ENCODE measurements around the gene ENTREP1.
"Not testable (repeated sequence)": the region's sequence is repeated elsewhere in the genome, so short reads cannot be mapped to it uniquely, and the experiment has no call there.

Gene ENTREP1

DNA sequence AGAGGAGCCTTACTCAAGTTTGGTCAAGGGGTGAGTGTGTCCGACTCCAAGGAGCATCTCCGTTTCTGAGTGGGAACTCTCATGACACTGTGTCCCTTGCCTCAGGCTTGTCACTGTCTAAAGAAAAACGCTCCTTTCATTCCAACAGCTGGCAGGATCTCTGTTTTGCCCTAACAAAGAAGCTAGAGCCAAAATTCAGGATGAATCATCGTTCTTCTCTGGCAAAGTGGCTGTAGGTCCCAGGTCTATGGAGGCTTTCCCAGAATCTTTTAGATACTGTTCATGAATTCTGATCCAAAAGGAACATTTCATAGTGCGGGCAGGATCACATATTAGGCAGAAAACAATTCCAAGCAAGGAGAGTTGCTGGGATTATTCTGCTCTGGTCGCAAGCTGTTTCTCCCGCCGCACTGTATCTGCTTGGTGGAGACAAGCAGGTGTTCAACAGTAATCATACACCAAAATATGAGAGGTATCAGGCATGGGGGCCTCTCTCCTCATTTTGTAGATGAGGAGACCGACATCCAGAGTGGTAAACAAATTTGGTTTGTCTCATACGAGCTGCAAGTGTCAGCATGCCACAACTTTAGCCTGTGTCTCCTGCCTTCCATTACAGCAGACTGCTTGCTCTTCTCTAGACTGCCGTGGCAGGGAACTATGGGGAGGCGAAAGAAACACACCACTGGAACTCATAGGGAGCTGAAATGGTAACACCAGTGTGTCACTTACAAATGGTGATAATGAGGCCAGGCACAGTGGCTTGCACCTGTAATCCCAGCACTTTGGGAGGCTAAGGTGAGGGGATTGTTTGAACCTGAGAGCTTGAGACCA, 72.6 kb downstream of the ENTREP1 start:
- Mint-ChIP-seq H3K4me1 (no peaks in the 10 kb centered on the region), H3K4me3 (no peak overlapping the region), H3K27ac (no peak overlapping the region), H3K9me3 (no peaks in the 10 kb centered on the region), H3K36me3 (no peaks in the 10 kb centered on the region)
- DNase-seq (ENCODE audit: low spot score in 2 of 2) (no peak), ATAC-seq (no peak)

DNA sequence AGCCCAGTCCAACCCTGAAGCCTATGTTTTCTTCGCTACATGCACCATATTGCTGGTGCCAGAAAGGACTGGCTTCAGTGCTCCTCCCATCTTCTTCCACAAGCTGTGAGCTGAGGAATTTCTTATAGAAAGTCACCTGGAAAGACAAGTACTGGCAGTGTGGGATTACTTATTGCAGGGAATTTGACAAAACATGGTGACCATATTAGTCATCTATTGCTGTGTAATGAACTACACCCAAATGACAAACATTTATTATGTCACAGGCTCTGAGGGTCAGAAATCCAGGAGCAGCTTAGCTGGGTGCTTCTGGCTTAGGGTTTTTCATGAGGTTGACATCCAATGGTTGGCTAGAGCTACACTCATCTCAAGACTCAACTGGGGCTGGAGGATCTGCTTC, 75.5 kb downstream of the ENTREP1 start:
- Mint-ChIP-seq H3K27ac (no peak overlapping the region), H3K4me1 (no peaks in the 10 kb centered on the region), H3K36me3 (no peaks in the 10 kb centered on the region), H3K9me3 (no peaks in the 10 kb centered on the region), H3K4me3 (no peak overlapping the region)
- ATAC-seq (no peak), DNase-seq (ENCODE audit: low spot score in 2 of 2) (no peak)

GRCh38 chr9:69409936-69410335, 84.9 kb downstream of the ENTREP1 start:
- not testable (repeated sequence) for ATAC-seq, H3K4me3 Mint-ChIP-seq

DNA sequence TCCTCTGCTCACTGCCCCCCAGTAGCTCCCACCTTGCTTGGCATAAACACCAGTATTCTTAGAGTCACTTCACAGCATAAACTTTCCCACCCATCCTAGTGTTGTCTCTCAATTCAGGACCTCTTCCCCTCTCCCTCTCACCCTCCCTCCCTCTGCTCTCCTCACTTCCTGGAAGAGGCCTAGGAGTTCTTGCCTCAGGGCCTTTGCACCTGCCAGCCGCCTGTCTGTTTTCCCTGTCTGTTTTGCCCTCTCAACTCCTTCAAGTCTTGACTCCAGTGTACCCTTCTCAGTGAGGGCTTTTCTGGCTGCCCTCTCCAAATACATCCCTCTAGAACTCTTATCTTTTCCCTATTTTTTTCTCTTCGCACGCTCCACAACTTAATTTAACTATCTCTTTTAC, 86.2 kb downstream of the ENTREP1 start:
- Mint-ChIP-seq H3K36me3 (no peaks in the 10 kb centered on the region), H3K27ac (no peak overlapping the region), H3K4me3 (no peak overlapping the region), H3K9me3 (no peaks in the 10 kb centered on the region), H3K4me1 (no peaks in the 10 kb centered on the region)
- no peak for ATAC-seq
- DNase-seq (ENCODE audit: low spot score in 2 of 2): no peak

More at GRCh38 chr9:69409936-69410335, 84.9 kb downstream of the ENTREP1 start:
- not testable (repeated sequence) for H3K36me3 Mint-ChIP-seq; H3K27ac Mint-ChIP-seq; H3K9me3 Mint-ChIP-seq; H3K4me1 Mint-ChIP-seq; DNase-seq (ENCODE audit: low spot score in 2 of 2)

DNA sequence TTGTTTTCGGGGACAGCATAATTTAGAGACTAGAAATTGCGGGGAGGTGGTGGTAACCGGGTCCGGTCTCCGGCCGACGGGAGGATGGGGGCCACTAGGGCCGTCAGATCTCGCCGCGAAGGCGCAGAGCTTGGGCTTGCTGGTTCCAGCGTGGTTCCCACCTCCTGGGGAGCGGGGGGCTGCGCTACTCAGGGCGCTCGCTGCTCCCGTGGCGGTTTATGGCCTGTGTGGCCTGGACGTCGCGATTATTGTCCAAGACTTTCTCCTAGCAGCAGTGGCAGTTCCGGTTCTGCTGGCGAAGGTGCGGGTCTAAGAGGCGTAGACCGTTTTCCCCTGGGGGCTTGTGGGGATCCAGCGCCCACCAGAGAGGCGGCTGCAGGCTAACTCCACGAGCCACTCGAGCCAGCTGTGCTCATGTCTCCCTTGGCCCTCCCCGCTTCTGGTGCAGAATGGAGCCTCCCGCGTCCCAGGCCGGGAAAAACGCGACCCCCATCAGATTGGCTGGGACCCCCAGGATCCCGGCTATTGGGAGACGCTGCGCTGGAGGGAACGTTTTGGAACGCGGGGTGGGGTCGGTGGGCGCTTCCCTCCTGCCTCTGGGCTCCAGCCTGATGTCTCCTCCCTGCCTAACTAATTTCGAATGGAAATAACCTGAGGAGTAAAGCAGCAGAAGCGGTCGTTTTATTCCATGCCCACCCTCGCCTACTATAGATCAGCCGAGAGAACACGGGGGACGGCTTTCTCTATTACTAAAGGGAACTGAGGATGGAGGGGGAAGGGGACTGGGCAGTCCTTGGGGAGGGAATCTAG, 87.1 kb downstream of the ENTREP1 start:
- ATAC-seq: no peak
- Mint-ChIP-seq H3K9me3 (no peaks in the 10 kb centered on the region), H3K36me3 (no peaks in the 10 kb centered on the region), H3K4me1 (no peaks in the 10 kb centered on the region), H3K27ac (no peak overlapping the region), H3K4me3 (no peak overlapping the region)
- DNase-seq (ENCODE audit: low spot score in 2 of 2): no peak

DNA sequence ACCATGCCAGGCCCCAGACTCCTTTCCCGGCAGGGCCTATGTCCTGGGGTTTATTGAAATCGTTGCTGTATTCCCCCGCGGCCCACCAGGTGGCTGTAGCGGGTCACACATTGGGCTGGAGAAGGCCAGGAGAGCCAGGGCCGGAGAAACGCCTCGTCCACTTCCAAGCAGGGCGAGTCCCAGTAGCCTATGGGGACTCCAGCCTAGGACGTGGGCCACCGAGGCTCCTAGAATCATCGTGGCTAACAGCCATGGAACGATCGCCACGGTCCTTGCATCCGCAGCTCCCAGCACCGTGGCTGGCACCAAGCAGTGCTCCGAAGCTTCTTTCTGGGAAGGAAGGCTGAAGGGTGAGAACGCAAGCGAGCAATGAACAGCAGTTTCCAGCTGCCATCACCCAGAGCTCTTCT, 87.7 kb downstream of the ENTREP1 start:
- DNase-seq (ENCODE audit: low spot score in 2 of 2) (no peak), ATAC-seq (peak; percentile 19)
- H3K27ac Mint-ChIP-seq: no peak overlapping the region
- H3K4me1 Mint-ChIP-seq: no peaks in the 10 kb centered on the region
- H3K36me3 Mint-ChIP-seq: no peaks in the 10 kb centered on the region
- no peaks in the 10 kb centered on the region for H3K9me3 Mint-ChIP-seq
- no peak overlapping the region for H3K4me3 Mint-ChIP-seq

GRCh38 chr9:69420611-69421270, 95.7 kb downstream of the ENTREP1 start:
- DNase-seq (ENCODE audit: low spot score in 2 of 2): no peak
- H3K4me1 Mint-ChIP-seq: peaks cover 7% of the 10 kb centered on the region
- ATAC-seq: peak; percentile 88
- no peak overlapping the region for H3K4me3 Mint-ChIP-seq
- no peaks in the 10 kb centered on the region for H3K36me3 Mint-ChIP-seq
- no peaks in the 10 kb centered on the region for H3K9me3 Mint-ChIP-seq
- no peak overlapping the region for H3K27ac Mint-ChIP-seq

DNA sequence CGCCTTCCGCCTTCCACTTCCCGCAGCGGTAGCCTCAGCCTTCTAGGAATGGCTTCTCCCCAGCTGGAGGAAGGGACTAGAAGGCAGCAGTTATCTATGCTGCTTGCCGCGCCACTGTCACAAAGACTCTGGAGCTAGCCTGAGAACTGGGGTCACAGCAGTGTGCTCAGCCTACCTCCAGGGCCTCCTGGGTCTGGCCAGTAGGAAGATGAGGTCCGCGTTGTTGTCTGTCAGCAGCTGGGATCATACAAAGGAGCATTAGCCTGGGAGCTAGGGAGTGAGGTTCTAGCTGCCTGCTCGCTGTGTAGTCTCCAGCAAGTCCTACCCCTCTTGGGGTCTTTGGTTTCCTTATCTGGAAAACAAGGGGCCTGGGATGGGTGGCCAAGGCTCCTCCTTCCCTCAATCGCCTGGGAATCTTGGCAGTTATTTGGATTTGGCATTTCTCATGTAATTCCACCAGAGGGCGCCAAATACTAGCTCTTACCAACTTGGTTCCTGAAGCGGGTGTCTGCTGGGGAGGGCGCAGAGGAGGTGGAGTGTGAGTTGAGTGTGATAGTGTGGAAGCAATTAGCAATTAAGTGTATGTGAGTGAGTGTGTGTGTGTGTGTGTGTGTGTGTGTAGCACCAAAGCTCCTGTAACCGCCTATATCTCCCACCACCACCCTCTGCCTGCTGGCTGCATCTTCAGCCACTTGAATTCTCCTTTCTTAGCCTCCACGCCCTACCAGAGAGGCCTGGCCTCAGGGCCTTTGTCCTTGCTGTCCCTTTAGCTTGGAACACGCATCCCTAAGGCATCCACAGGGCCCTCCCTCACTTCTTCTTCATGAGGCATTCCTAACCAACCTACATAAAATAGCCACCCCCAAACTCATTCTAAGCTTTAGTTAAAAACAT, 97.1 kb downstream of the ENTREP1 start:
- H3K4me3 Mint-ChIP-seq: no peak overlapping the region
- peaks cover 7% of the 10 kb centered on the region for H3K4me1 Mint-ChIP-seq
- no peak overlapping the region for H3K27ac Mint-ChIP-seq
- DNase-seq (ENCODE audit: low spot score in 2 of 2) (peak; percentile 15 to 57), ATAC-seq (peak; percentile 39)
- no peaks in the 10 kb centered on the region for H3K36me3 Mint-ChIP-seq
- H3K9me3 Mint-ChIP-seq: no peaks in the 10 kb centered on the region

DNA sequence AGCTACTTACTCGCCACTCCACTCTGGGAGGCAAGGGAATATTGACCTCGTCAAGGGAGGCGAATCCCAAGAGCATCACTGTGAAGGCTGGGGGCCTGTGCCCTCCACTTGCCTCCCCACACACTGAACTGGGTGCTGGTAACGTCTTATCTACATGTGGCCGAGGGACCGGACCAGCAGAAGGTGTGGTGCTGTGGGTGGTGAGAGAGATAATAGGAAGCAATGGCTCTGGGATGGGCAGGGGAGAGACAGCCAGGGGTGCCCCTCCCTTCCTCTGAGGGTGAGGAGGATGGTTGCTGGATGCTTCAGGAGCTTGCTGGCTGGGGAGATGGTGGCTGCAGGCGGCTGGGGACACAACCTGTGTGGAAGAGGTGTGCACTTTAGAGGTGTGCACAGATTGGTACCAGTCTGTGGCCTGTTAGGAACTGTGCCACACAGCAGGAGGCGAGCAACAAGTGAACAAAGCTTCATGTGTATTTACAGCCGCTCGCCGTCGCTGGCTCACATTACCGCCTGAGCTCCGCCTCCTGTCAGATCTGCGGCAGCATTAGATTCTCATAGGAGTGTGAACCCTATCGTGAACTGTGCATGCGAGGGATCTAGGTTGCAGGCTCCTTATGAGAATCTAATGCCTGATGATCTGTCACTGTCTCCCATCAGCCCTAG, 100.3 kb downstream of the ENTREP1 start:
- no peak for DNase-seq (ENCODE audit: low spot score in 2 of 2)
- ATAC-seq: no peak
- Mint-ChIP-seq H3K4me3 (no peak overlapping the region), H3K9me3 (no peaks in the 10 kb centered on the region), H3K4me1 (peaks cover 7% of the 10 kb centered on the region), H3K27ac (peak overlapping the region; percentile 15), H3K36me3 (no peaks in the 10 kb centered on the region)

DNA sequence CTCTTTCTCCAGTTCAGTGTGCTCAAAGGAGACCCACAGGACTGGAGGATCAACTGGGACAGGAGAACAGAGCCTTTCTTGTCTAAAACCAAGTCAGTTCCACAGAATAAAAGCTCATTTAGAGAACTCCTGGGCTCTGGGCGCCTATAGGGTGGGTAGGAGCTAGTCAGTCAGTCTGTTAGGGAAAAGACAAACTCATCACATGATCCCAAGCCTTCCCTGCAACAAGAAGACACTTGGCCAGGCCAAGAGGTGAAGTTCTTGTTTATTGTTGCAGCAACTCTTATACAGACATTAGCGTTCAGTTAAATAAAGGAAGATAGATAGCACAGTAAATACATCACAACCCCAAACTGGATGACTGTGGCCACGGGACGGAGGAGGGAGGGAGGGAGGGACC, 102.3 kb downstream of the ENTREP1 start:
- Mint-ChIP-seq H3K4me3 (no peak overlapping the region), H3K9me3 (no peaks in the 10 kb centered on the region), H3K4me1 (peaks cover 3% of the 10 kb centered on the region), H3K27ac (no peak overlapping the region), H3K36me3 (no peaks in the 10 kb centered on the region)
- ATAC-seq: no peak
- no peak for DNase-seq (ENCODE audit: low spot score in 2 of 2)

GRCh38 chr9:69428017-69428785, 103.2 kb downstream of the ENTREP1 start:
- ATAC-seq (no peak), DNase-seq (ENCODE audit: low spot score in 2 of 2) (no peak)
- H3K4me3 Mint-ChIP-seq: no peak overlapping the region
- no peak overlapping the region for H3K27ac Mint-ChIP-seq
- H3K36me3 Mint-ChIP-seq: no peaks in the 10 kb centered on the region
- no peaks in the 10 kb centered on the region for H3K4me1 Mint-ChIP-seq
- no peaks in the 10 kb centered on the region for H3K9me3 Mint-ChIP-seq

- ATAC-seq (no peak), DNase-seq (ENCODE audit: low spot score in 2 of 2) (no peak)
- no peak overlapping the region for H3K27ac Mint-ChIP-seq
- no peaks in the 10 kb centered on the region for H3K9me3 Mint-ChIP-seq
- no peaks in the 10 kb centered on the region for H3K36me3 Mint-ChIP-seq
- no peak overlapping the region for H3K4me3 Mint-ChIP-seq
- no peaks in the 10 kb centered on the region for H3K4me1 Mint-ChIP-seq
Measured at GRCh38 chr9:69429281-69429680, 104.3 kb downstream of the ENTREP1 start.

DNA sequence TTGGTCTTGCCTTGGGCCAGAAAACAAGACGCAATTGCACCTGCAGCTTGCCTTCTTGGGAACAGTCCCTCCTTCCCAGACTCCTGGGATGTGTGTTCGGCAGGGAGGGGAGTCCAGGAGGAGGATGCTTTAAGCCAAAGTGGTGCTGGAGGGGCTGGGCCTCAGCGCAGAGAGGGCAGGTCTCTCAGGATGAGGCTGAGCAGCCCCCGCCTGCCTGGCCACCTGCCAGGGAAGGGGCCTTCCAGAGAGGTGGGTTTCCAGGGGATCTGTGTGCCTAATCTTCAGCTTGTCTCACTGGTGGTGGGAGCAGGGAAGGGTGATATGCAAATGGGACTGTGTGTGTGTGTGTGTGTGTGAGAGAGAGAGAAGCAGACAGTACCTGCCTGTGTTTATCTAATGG, 105.2 kb downstream of the ENTREP1 start:
- H3K9me3 Mint-ChIP-seq: no peaks in the 10 kb centered on the region
- DNase-seq (ENCODE audit: low spot score in 2 of 2) (no peak), ATAC-seq (no peak)
- H3K4me1 Mint-ChIP-seq: no peaks in the 10 kb centered on the region
- no peaks in the 10 kb centered on the region for H3K36me3 Mint-ChIP-seq
- H3K27ac Mint-ChIP-seq: peak overlapping the region; percentile 61
- H3K4me3 Mint-ChIP-seq: no peak overlapping the region

DNA sequence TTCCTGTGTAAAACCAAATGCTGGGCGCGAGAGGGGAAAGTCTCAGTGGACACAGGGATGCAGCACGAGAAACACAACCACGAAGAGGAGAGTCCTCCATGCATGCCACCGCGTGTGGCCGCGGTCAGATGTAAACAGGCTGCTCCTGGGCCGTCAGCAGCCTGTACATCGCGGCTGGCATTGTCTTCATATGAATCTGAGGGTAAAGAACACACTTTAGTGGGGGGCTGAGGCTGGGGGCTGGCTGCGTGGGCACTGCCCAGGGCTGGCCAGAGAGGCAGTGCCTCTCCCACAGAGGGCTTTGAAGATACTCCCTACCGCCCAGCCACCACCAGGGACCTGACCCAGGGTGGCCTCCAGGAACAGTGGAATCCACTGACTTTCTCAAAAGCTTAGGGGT, 106.2 kb downstream of the ENTREP1 start:
- no peaks in the 10 kb centered on the region for H3K4me1 Mint-ChIP-seq
- ATAC-seq (no peak), DNase-seq (ENCODE audit: low spot score in 2 of 2) (no peak)
- no peak overlapping the region for H3K27ac Mint-ChIP-seq
- H3K36me3 Mint-ChIP-seq: no peaks in the 10 kb centered on the region
- no peaks in the 10 kb centered on the region for H3K9me3 Mint-ChIP-seq
- H3K4me3 Mint-ChIP-seq: no peak overlapping the region

Data from stimulated activated effector memory CD8-positive, alpha-beta T cell treated with anti-CD3 and anti-CD28 coated beads, Interleukin-12 subunit alpha, Interleukin-12 subunit beta, amount 100 ng/mL, for 72 hours (primary cell).